Lung (tissue), 12 donors: ENCODE measurements around the gene AARS2. TPM values are rescaled to one million over a fixed set of nuclear protein-coding genes. Genes with fewer than 3 reads are reported as not detected.

Source experiments
- ATAC-seq: fragments of 200-7000 bp; cut with Tn5 transposase; one replicate; pipeline ENCODE4 v1.9.1; 2020; ENCODE audit warnings: moderate number of reproducible peaks; ENCODE audit not compliant: insufficient read depth, low FRiP score
- DNase-seq, 3 donors: peaks; one replicate each; pipeline ENCODE4 v3.0.0-alpha.2; 2013 to 2017
- H3K27ac ChIP-seq, 2 donors: one replicate each; pipeline ENCODE4 v1.5.1; 2013; ENCODE audit warnings: mild to moderate bottlenecking in 2 of 2, moderate library complexity in 2 of 2, control low read depth in 1 of 2, inconsistent platforms in 1 of 2, low read depth in 1 of 2, low read length in 1 of 2
- H3K27me3 ChIP-seq, 3 donors: one replicate each; pipeline ENCODE4 v1.5.1; 2013; ENCODE audit warnings: low read length in 2 of 3; ENCODE audit not compliant: control insufficient read depth in 3 of 3, insufficient read depth in 3 of 3
- H3K36me3 ChIP-seq, 4 donors: one replicate each; pipeline ENCODE4 v1.5.1; 2013; ENCODE audit warnings: low read length in 4 of 4, mild to moderate bottlenecking in 1 of 4, moderate library complexity in 1 of 4; ENCODE audit not compliant: control insufficient read depth in 4 of 4, insufficient read depth in 4 of 4
- H3K4me1 ChIP-seq, 5 donors: one replicate each; pipeline ENCODE4 v1.5.1; 2013; ENCODE audit warnings: low read length in 5 of 5, mild to moderate bottlenecking in 2 of 5, moderate library complexity in 1 of 5; ENCODE audit not compliant: control insufficient read depth in 5 of 5, insufficient read depth in 5 of 5
- H3K4me3 ChIP-seq: one replicate; pipeline ENCODE4 v1.5.1; 2013; ENCODE audit warnings: mild to moderate bottlenecking, control low read depth, moderate library complexity
- H3K9ac ChIP-seq, 2 donors: one replicate each; pipeline ENCODE4 v1.5.1; 2013; ENCODE audit warnings: low read length in 2 of 2, control low read depth in 1 of 2; ENCODE audit not compliant: insufficient read depth in 1 of 2
- H3K9me3 ChIP-seq, 4 donors: one replicate each; pipeline ENCODE4 v1.5.1; 2013; ENCODE audit warnings: low read length in 3 of 4, mild to moderate bottlenecking in 1 of 4, moderate library complexity in 1 of 4; ENCODE audit not compliant: control insufficient read depth in 4 of 4, insufficient read depth in 3 of 4
- CTCF ChIP-seq: IDR thresholded peaks from 2 replicates; pipeline ENCODE4 v1.5.1; 2012; ENCODE audit warnings: mild to moderate bottlenecking; ENCODE audit errors: control extremely low read depth, extremely low read depth
- WGBS, 2 donors: extraction: QIAGEN DNeasy Blood & Tissue Kit; methylation state at CpG; one replicate each; pipeline ENCODE4 v1.1.7; 2013; 5-methylcytosine and 5-hydroxymethylcytosine counted together
- polyA plus RNA-seq, 2 donors: library from polyadenylated mRNA; stranded (reverse); fragments of 200-250 nt; gene quantifications; one replicate each; pipeline ENCODE4 v1.2.1, GENCODE V29; 2013
- total RNA-seq, 2 donors: library from RNA; depleted of rRNA in 1 of 2; stranded (reverse); fragments of >200 nt in 1 of 2; gene quantifications; one replicate each; pipeline ENCODE4 v1.2.1, GENCODE V29; 2014 to 2021
- donor health status: control.
- donor health status: control.
- donor health status: Bipolar disorder and iron deficiency.
- donor health status: healthy.
- donor health status: DM: yes; HTN: yes; CAD: no.

AARS2 gene
- total and polyA plus RNA-seq, 4 donors: 4.8 to 13.7 (median 9.4) TPM

- H3K9ac ChIP-seq: no peak overlapping the region
- H3K36me3 ChIP-seq: peaks cover 0 to 49% (median 34%) of the 10 kb centered on the region in 4 donors
- DNase-seq (no peak), ATAC-seq (no peak)
- H3K27ac ChIP-seq: no peak overlapping the region
- TF ChIP-seq CTCF: no peak
- peaks cover 0 to 2% (median 0%) of the 10 kb centered on the region in 4 donors for H3K9me3 ChIP-seq
- WGBS, 2 donors: 85 to 92% methylated on average over 7 of the region's 7 CpGs
- peaks cover 0 to 26% (median 16%) of the 10 kb centered on the region in 3 donors for H3K27me3 ChIP-seq
- peaks cover 0 to 12% (median 0%) of the 10 kb centered on the region in 5 donors for H3K4me1 ChIP-seq
- no peak overlapping the region for H3K4me3 ChIP-seq
Observed at GRCh38 chr6:44300292-44300823, 12.8 kb downstream of the AARS2 start.

- Histone ChIP-seq H3K4me1 (peaks cover 0 to 12% (median 0%) of the 10 kb centered on the region in 5 donors), H3K36me3 (peaks cover 0 to 38% (median 25%) of the 10 kb centered on the region in 4 donors), H3K27me3 (peaks cover 0 to 35% (median 23%) of the 10 kb centered on the region in 3 donors), H3K9ac (no peak overlapping the region), H3K4me3 (no peak overlapping the region), H3K27ac (no peak overlapping the region), H3K9me3 (peaks cover 0 to 2% (median 0%) of the 10 kb centered on the region in 4 donors)
- WGBS, 2 donors: 87 to 94% methylated on average over 3 of the region's 3 CpGs
- no peak for ATAC-seq
- no peak for DNase-seq
- TF ChIP-seq CTCF: no peak
Observed at GRCh38 chr6:44298864-44299263, 14.3 kb downstream of the AARS2 start.

DNA sequence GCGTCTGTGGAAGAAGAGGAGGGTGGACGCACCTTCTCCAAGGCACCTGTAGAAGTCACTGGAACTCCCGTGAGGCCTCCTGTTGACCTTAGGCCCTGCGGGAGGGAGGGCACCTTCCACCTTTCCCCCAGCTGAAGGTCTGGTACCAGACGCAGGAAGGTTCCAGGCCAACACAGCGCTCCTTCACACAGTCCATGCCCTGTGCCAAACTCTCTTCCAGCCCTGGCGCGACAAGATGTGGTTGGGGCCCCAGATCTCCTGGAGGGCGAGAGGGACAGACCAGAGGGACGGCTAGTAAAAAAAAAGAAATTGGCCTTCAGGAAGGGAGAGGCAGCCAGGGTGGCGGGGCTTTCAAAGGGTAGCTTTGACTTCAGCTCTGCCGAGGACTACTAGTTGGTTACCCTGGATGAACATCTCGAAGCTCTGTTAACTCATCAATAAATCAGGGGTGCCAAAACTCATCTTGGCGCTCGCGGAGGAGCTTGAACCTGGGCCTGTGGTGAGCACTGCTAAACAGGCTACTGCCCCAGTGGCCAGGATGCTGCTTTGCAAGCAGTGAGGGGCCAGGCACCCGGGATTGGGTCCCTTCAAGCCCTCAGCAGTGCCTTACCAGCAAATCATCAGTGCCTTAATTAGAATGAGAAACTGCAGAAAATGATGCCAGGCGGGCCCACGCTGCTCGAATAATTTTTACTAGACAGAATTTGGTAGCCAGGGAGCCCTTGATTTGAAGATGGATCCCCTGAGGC, 14.9 kb downstream of the AARS2 start:
- H3K9ac ChIP-seq: no peak overlapping the region
- peaks cover 0 to 31% (median 19%) of the 10 kb centered on the region in 4 donors for H3K36me3 ChIP-seq
- peaks cover 0 to 2% (median 0%) of the 10 kb centered on the region in 4 donors for H3K9me3 ChIP-seq
- H3K4me3 ChIP-seq: no peak overlapping the region
- 44 to 48% methylated on average over 20 of the region's 20 CpGs for WGBS, 2 donors
- H3K27me3 ChIP-seq: peaks cover 0 to 35% (median 23%) of the 10 kb centered on the region in 3 donors
- no peak for ATAC-seq
- no peak for DNase-seq
- H3K4me1 ChIP-seq: peaks cover 0 to 12% (median 0%) of the 10 kb centered on the region in 5 donors
- no peak overlapping the region for H3K27ac ChIP-seq
- no peak for TF ChIP-seq CTCF
